Measurements from ENCODE around the gene ITGA2B.
"Not testable (repeated sequence)": the region's sequence is repeated elsewhere in the genome, so short reads cannot be mapped to it uniquely, and the experiment has no call there.

The ITGA2B gene

DNA sequence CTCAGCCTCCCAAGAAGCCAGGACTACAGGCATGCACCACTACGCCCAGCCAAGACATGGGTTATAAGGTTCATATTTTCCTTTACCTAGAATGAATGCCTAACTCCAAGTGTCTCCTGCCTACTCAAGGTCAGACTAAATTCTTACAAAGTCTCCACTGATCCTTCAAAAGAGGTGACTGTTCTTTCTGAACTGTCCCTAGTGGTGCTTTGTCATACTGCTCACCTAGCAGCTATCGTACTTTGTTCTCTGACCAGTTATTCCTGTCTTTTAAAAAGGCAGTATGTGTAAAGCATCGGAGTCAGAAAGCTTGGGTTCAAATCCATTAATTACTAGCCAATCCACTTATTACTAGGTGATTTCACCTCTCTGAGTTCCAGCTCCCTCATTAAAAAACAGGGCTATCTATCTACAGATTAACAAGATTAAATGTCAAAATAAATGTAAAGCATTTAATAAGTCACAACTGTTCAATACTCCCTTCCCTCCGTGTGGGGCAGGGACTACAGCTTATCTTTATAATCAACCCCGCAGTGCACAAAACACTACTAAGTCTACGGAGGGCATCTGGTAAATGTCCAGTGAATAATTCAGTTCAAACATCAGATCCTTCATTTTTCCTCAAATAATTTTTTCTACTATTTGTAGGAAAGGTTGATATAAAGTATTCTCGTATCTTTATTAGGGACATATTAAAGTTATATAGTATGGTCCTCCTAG is 20.0 kb upstream of the ITGA2B start:
- Histone ChIP-seq H3K27ac (ENCODE audit: low read length) (no peak overlapping the region), H3K4me1 (ENCODE audit: control insufficient read depth, insufficient read depth, low read length) (no peaks in the 10 kb centered on the region), H3K4me3 (ENCODE audit: low read length) (no peak overlapping the region), H3K36me3 (ENCODE audit: control insufficient read depth, insufficient read depth, low read length) (no peaks in the 10 kb centered on the region), H3K27me3 (ENCODE audit: control insufficient read depth, insufficient read depth, low read length) (no peaks in the 10 kb centered on the region), H3K9me3 (ENCODE audit: control insufficient read depth, insufficient read depth, low read length) (no peaks in the 10 kb centered on the region)
- no CpG with 5 or more reads among the region's 7 CpGs for WGBS (ENCODE audit: insufficient coverage, insufficient read length)
- DNase-seq (ENCODE audit: low read depth, low spot score) = no peak

DNA sequence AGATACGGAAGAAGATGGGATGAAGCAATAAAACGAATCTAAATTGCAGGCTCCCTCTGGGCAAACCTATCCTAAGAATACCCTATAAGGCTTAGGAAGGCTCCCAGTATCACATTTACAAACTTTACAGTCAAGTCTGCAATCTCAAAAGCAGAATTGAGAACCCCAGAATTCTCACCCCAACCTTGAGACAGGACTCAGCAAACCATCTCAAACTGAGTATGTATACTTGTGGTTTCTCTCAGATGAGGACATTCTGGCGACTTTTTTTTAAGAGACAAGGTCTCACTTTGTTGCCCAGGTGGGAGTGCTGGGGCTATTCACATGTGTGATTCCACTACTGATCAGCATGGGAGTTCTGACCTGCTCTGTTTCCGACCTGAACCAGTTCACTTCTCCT is 19.3 kb upstream of the ITGA2B start:
- H3K9me3 ChIP-seq (ENCODE audit: control insufficient read depth, insufficient read depth, low read length) = no peaks in the 10 kb centered on the region
- DNase-seq (ENCODE audit: low read depth, low spot score) = no peak
- no peaks in the 10 kb centered on the region for H3K27me3 ChIP-seq (ENCODE audit: control insufficient read depth, insufficient read depth, low read length)
- no peak overlapping the region for H3K27ac ChIP-seq (ENCODE audit: low read length)
- no CpG with 5 or more reads among the region's 4 CpGs for whole genome bisulfite sequencing (ENCODE audit: insufficient coverage, insufficient read length)
- no peaks in the 10 kb centered on the region for H3K36me3 ChIP-seq (ENCODE audit: control insufficient read depth, insufficient read depth, low read length)
- no peaks in the 10 kb centered on the region for H3K4me1 ChIP-seq (ENCODE audit: control insufficient read depth, insufficient read depth, low read length)
- H3K4me3 ChIP-seq (ENCODE audit: low read length) = no peak overlapping the region

DNA sequence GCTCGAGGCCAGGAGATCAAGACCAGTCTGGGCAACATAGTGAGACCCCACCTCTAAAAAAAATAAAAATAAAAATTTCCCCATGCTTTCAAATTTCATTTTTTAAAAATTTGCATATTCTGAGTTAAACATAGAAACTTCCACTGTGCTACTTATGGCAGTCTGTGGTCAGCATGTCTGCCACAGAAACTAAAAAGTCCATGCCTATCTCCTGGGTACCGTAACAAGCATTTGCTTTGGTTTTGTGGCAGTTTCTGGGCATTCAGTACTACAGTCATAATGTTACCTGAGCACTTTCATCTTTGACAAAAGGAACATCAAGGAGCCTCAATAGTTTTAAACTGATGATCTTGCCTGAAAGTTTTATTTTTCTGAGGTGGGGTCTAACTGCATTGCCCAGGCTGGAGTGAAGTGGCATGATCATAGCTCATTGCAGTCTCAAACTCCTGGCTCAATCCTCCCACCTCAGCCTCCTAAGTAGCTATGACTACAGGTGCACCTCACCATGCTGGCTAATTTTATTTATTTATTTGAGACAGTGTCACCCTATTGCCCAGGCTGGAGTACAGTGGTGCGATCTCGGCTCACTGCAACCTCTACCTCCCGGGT is 13.2 kb upstream of the ITGA2B start:
- no peak overlapping the region for H3K4me3 ChIP-seq (ENCODE audit: low read length)
- no CpG with 5 or more reads among the region's 5 CpGs for WGBS (ENCODE audit: insufficient coverage, insufficient read length)
- H3K9me3 ChIP-seq (ENCODE audit: control insufficient read depth, insufficient read depth, low read length) = no peaks in the 10 kb centered on the region
- no peaks in the 10 kb centered on the region; the same call in 1 of the 2 replicates for H3K4me1 ChIP-seq (ENCODE audit: control insufficient read depth, insufficient read depth, low read length)
- H3K27ac ChIP-seq (ENCODE audit: low read length) = no peak overlapping the region
- no peaks in the 10 kb centered on the region for H3K27me3 ChIP-seq (ENCODE audit: control insufficient read depth, insufficient read depth, low read length)
- no peak for DNase-seq (ENCODE audit: low read depth, low spot score)
- peaks cover 9% of the 10 kb centered on the region; the same call in 1 of the 2 replicates for H3K36me3 ChIP-seq (ENCODE audit: control insufficient read depth, insufficient read depth, low read length)

DNA sequence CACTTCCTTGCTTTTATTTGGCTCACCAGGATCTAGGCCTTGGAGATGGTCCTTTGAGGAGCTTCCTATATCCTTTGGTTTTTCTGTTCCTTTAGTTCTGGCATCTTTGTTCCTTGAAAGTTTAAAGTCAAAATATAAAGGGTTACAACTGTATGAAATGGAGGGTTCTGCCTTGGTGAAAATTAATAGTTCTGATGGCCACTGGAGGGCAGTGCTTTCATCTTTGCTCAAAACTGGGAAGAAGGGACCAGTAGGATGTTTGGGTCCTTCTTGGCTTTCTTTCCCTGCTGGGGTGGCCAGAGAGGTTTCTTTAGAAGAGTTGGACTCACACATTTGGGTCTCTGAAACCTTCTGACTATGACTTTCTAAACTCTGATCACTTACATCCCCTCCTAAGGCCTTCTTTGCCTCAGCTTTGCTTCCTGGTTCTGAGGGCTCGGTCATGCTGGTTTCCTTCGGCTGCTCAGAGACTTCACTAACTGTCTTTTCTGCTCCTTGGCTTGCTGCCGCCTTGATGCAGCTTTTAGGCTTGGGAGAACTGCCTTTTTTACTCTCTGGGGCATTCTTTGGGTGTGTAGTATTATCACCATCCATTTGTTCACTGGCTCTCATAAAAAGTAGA is 10.9 kb upstream of the ITGA2B start:
- no peaks in the 10 kb centered on the region; the same call in 1 of the 2 replicates for H3K4me1 ChIP-seq (ENCODE audit: control insufficient read depth, insufficient read depth, low read length)
- no peak overlapping the region for H3K4me3 ChIP-seq (ENCODE audit: low read length)
- H3K27ac ChIP-seq (ENCODE audit: low read length) = no peak overlapping the region
- H3K27me3 ChIP-seq (ENCODE audit: control insufficient read depth, insufficient read depth, low read length) = no peaks in the 10 kb centered on the region
- no peaks in the 10 kb centered on the region for H3K9me3 ChIP-seq (ENCODE audit: control insufficient read depth, insufficient read depth, low read length)
- no peak for DNase-seq (ENCODE audit: low read depth, low spot score)
- WGBS (ENCODE audit: insufficient coverage, insufficient read length) = no CpG with 5 or more reads among the region's 3 CpGs
- H3K36me3 ChIP-seq (ENCODE audit: control insufficient read depth, insufficient read depth, low read length) = peaks cover 15% of the 10 kb centered on the region; the same call in 1 of the 2 replicates

DNA sequence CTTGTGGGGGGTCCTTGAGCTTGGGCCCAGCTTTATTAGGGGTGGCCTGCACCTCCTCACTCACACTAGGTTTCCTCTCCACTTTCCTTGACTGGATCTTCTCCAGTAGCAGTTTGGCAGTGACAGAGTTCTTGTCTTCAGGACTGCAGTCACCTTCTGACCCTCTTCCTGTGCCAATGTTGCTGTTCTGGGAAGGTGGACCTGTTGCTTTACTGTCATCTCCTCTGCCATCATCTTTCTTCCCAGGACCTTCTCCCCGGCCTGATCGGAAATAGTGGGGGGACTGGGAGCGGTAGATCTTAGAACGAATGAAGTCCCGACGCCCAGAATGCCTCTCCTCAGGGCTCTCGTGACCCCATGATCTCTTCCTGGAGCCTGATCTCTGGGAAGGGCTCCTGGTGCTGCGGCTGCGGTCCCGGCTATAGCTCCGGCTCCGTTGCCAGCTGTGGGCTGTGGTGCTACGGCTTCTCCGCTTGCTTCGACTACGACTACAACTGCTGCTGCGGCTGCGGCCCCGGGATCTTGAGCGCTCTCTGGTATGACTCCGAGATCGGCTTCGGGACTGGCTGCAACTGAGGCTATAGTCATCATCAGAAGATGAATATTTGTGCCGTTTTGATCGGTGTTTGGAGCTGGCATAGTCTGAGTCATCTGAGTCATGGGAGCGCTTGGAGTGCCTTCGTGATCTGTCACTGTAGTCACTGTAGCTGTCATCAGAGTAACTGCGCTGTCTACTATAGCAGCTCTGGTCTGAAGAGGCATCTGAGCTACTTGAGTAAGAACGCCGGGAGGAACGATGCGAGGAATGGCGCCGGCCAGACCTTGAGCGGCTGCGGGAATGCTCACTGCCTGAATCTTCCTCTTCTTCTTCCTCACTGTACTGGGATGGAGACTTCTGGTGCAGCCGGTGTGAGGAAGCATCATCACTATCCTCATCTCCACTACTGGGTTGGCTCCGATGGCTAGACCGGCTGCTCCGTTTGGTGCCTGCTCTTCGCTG is 9.5 kb upstream of the ITGA2B start:
- Histone ChIP-seq H3K36me3 (ENCODE audit: control insufficient read depth, insufficient read depth, low read length) (peaks cover 15% of the 10 kb centered on the region; the same call in 1 of the 2 replicates), H3K4me1 (ENCODE audit: control insufficient read depth, insufficient read depth, low read length) (no peaks in the 10 kb centered on the region; the same call in 1 of the 2 replicates), H3K27ac (ENCODE audit: low read length) (no peak overlapping the region), H3K27me3 (ENCODE audit: control insufficient read depth, insufficient read depth, low read length) (no peaks in the 10 kb centered on the region), H3K9me3 (ENCODE audit: control insufficient read depth, insufficient read depth, low read length) (no peaks in the 10 kb centered on the region), H3K4me3 (ENCODE audit: low read length) (no peak overlapping the region)
- no peak for DNase-seq (ENCODE audit: low read depth, low spot score)
- WGBS (ENCODE audit: insufficient coverage, insufficient read length) = no CpG with 5 or more reads among the region's 41 CpGs

DNA sequence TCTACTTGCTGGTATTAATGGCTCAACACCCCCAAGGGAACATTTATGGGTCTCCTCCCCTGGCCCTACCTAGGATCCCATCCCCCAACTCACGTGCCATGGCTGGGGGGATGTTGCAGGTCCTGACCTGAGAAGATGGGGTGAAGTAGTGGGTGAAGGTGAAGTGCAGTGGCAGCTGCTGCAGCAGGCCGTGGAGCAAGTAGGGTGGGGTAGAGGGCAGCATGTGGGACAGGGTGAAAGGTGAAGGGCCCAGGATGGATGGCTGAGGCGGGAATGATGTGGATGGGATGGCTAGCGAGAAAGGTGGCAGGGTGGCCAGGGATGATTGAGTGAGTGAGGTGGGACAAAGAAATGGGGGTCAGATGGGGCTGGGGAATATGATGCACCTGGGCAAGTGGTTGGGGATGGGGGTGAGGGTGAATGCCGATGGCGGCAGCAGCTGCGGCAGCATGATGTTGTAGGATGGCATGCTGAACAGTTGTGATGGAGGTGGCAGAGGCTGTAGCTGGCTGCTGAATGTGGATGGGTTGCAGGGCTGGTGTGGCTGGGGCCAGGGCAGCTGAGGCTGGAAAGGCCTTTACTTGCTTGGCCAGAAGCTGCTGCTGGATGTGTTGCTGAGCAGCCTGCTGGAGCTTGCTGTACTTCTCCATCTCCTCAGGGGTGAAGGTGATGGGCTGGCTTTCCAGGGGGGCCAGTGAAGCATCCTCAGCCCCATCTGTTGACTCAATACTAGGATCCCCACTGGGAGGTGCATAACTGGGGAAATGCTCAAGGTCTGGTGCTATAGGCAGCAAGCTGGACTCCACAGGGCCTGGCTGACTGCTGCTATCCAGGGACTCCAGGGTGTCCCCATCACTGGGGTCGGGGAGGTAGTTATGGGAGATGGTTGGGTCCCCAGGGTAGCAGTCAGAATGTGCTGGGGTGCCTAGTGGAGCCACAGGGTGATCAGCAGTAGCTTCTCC is 8.3 kb upstream of the ITGA2B start:
- WGBS (ENCODE audit: insufficient coverage, insufficient read length) = no CpG with 5 or more reads among the region's 8 CpGs
- Histone ChIP-seq H3K27me3 (ENCODE audit: control insufficient read depth, insufficient read depth, low read length) (no peaks in the 10 kb centered on the region), H3K9me3 (ENCODE audit: control insufficient read depth, insufficient read depth, low read length) (no peaks in the 10 kb centered on the region), H3K4me3 (ENCODE audit: low read length) (no peak overlapping the region), H3K4me1 (ENCODE audit: control insufficient read depth, insufficient read depth, low read length) (no peaks in the 10 kb centered on the region; the same call in 1 of the 2 replicates), H3K27ac (ENCODE audit: low read length) (no peak overlapping the region), H3K36me3 (ENCODE audit: control insufficient read depth, insufficient read depth, low read length) (peaks cover 15% of the 10 kb centered on the region; the same call in 1 of the 2 replicates)
- no peak for DNase-seq (ENCODE audit: low read depth, low spot score)

DNA sequence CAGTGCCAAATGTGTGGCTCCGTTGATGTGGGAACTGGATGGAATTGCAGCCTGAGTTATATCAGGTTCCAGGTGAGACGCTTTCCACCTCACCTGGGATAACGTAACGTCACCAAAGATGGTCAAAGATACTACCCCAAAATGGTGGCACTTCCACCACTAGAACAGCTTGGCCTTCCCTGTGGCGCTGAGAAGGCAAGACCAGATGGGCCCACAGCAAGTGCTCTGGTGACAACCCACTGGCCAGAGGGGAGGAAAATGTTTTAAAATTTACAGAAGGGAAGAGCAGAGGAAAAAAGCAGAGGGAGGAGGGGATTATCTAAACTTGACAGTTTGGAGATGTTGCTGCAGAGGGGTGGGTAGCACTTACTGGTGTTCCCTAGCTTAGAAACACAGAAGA is 7.5 kb upstream of the ITGA2B start:
- H3K27me3 ChIP-seq (ENCODE audit: control insufficient read depth, insufficient read depth, low read length) = no peaks in the 10 kb centered on the region
- no peak for DNase-seq (ENCODE audit: low read depth, low spot score)
- H3K4me3 ChIP-seq (ENCODE audit: low read length) = no peak overlapping the region
- no peaks in the 10 kb centered on the region for H3K9me3 ChIP-seq (ENCODE audit: control insufficient read depth, insufficient read depth, low read length)
- H3K27ac ChIP-seq (ENCODE audit: low read length) = no peak overlapping the region
- no CpG with 5 or more reads among the region's 5 CpGs for WGBS (ENCODE audit: insufficient coverage, insufficient read length)
- no peaks in the 10 kb centered on the region; the same call in 1 of the 2 replicates for H3K4me1 ChIP-seq (ENCODE audit: control insufficient read depth, insufficient read depth, low read length)
- peaks cover 15% of the 10 kb centered on the region; the same call in 1 of the 2 replicates for H3K36me3 ChIP-seq (ENCODE audit: control insufficient read depth, insufficient read depth, low read length)

DNA sequence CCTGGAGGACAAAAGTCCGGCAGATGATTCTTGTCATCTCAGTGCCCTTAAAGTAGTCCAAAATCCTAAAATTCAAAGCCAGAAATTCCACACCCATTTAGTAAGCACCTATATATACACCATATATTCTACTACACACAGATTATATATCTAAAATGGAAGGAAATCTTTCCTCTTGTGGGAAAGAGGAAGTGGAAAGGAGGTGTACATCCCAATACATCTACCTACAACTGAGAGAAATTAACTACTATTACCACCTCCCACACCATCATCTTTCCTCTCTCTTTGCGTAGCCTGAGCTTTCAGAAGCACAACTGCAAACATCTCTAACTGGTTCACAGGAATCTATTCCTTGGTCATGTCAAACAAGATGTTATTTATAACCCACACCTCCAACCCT is 5.4 kb upstream of the ITGA2B start:
- no peaks in the 10 kb centered on the region; the same call in 1 of the 2 replicates for H3K4me1 ChIP-seq (ENCODE audit: control insufficient read depth, insufficient read depth, low read length)
- no peak overlapping the region for H3K4me3 ChIP-seq (ENCODE audit: low read length)
- no peak overlapping the region for H3K27ac ChIP-seq (ENCODE audit: low read length)
- H3K36me3 ChIP-seq (ENCODE audit: control insufficient read depth, insufficient read depth, low read length) = peaks cover 15% of the 10 kb centered on the region; the same call in 1 of the 2 replicates
- no peak for DNase-seq (ENCODE audit: low read depth, low spot score)
- H3K27me3 ChIP-seq (ENCODE audit: control insufficient read depth, insufficient read depth, low read length) = no peaks in the 10 kb centered on the region
- H3K9me3 ChIP-seq (ENCODE audit: control insufficient read depth, insufficient read depth, low read length) = no peaks in the 10 kb centered on the region
- no CpG with 5 or more reads among the region's 2 CpGs for WGBS (ENCODE audit: insufficient coverage, insufficient read length)

DNA sequence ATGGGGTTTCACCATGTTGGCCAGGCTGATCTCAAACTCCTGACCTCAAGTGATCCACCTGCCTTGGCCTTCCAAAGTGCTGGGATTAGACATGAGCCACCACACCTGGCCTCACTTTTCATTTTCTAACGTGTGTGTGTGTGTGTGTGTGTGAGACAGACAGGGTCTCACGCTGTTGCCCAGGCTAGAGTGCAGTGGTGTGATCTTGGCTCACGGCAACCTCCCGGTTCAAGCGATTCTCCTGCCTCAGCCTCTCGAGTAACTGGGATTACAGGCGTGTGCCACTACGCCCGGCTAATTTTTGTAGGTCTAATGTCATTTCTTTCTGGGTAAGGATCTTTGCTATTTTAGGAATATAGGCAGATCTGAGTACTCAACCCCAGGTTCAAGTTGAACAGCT is 4.7 kb upstream of the ITGA2B start:
- H3K36me3 ChIP-seq (ENCODE audit: control insufficient read depth, insufficient read depth, low read length); DNase-seq (ENCODE audit: low read depth, low spot score); H3K27ac ChIP-seq (ENCODE audit: low read length); H3K27me3 ChIP-seq (ENCODE audit: control insufficient read depth, insufficient read depth, low read length); H3K9me3 ChIP-seq (ENCODE audit: control insufficient read depth, insufficient read depth, low read length); H3K4me1 ChIP-seq (ENCODE audit: control insufficient read depth, insufficient read depth, low read length); H3K4me3 ChIP-seq (ENCODE audit: low read length): not testable (repeated sequence)
- WGBS (ENCODE audit: insufficient coverage, insufficient read length) = no CpG with 5 or more reads among the region's 9 CpGs

All from iPS DF 6.9 (cell line).